Parathyroid adenoma (tissue), 2 donors: ENCODE results near the gene GABPB2.

Experiments used
- H2AFZ ChIP-seq: fragments of 300-600 bp; sonication (generic); one replicate; pipeline ENCODE4 v1.7.0; 2017; ENCODE audit warnings: antibody characterized with exemption, mild to moderate bottlenecking
- H3K27ac ChIP-seq: fragments of 300-600 bp; sonication (generic); one replicate; pipeline ENCODE4 v1.7.0; 2017
- H3K27me3 ChIP-seq: fragments of 300-600 bp; sonication (generic); one replicate; pipeline ENCODE4 v1.7.0; 2017; ENCODE audit warnings: low read length; ENCODE audit not compliant: control insufficient read depth, insufficient read depth
- H3K36me3 ChIP-seq: fragments of 300-600 bp; sonication (generic); one replicate; pipeline ENCODE4 v1.7.0; 2017; ENCODE audit warnings: low read length; ENCODE audit not compliant: control insufficient read depth, insufficient read depth
- H3K4me1 ChIP-seq: fragments of 300-600 bp; sonication (generic); one replicate; pipeline ENCODE4 v1.7.0; 2017; ENCODE audit warnings: control low read depth
- H3K4me2 ChIP-seq: fragments of 300-600 bp; sonication (generic); one replicate; pipeline ENCODE4 v1.7.0; 2017; ENCODE audit warnings: low read length
- H3K4me3 ChIP-seq: fragments of 300-600 bp; sonication (generic); one replicate; pipeline ENCODE4 v1.7.0; 2017; ENCODE audit warnings: low read depth, low read length
- H3K79me2 ChIP-seq: fragments of 300-600 bp; sonication (generic); one replicate; pipeline ENCODE4 v1.7.0; 2017; ENCODE audit warnings: control low read depth
- H3K9ac ChIP-seq: fragments of 300-600 bp; sonication (generic); one replicate; pipeline ENCODE4 v1.7.0; 2017; ENCODE audit warnings: mild to moderate bottlenecking
- H3K9me3 ChIP-seq: fragments of 300-600 bp; sonication (generic); one replicate; pipeline ENCODE4 v1.7.0; 2017; ENCODE audit warnings: low read length; ENCODE audit not compliant: control insufficient read depth
- TF ChIP-seq, protein P1 (sequence below): fragments of 300-600 bp; sonication (generic); IDR thresholded peaks from one replicate; pipeline ENCODE4 v1.7.0; 2017; ENCODE audit warnings: antibody characterized with exemption, mild to moderate bottlenecking
- donor health status: primary hyperparathyroidism.

The GABPB2 gene

DNA sequence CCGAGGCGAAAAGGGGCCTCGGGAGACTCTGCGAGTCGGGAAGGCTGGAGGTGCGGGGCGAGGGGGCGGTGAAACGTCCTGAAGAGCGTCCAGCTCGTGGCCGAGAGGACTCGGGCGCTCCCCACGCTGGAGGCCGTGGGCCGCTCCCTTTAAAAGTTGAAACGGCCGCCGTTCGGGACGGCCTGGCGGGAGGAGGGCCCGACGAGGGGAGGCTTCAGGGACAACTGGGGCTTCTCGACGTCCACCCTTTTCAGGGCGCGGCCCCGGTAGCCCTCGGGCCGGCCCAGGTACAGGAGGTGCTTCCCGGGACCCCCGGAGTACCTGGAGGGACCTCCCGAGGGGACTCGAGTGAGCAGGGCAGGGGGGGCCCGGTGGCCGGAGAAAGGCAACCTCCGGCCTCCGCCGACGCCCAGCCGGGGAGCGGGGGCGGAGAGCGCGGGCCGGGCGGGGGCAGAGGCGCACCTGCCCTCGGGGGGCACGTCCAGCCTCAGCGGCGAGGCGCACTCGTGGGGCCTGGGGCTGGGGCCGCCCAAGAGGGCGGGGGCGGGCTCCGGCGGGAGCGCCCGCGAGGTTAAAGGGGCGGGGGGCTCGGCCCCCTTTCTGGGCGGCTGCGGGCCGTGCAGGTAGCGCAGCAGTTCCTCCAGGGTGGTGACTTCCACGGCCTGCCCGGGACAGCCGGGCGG is 61.9 kb downstream of the GABPB2 start:
- Histone ChIP-seq H3K9ac (no peak overlapping the region), H3K36me3 (no peaks in the 10 kb centered on the region), H3K27ac (no peak overlapping the region), H3K4me3 (no peak overlapping the region), H2AFZ (no peak overlapping the region), H3K9me3 (no peaks in the 10 kb centered on the region), H3K4me1 (no peaks in the 10 kb centered on the region), H3K4me2 (no peak overlapping the region), H3K79me2 (no peaks in the 10 kb centered on the region), H3K27me3 (no peaks in the 10 kb centered on the region)
- TF ChIP-seq, protein P1, sequence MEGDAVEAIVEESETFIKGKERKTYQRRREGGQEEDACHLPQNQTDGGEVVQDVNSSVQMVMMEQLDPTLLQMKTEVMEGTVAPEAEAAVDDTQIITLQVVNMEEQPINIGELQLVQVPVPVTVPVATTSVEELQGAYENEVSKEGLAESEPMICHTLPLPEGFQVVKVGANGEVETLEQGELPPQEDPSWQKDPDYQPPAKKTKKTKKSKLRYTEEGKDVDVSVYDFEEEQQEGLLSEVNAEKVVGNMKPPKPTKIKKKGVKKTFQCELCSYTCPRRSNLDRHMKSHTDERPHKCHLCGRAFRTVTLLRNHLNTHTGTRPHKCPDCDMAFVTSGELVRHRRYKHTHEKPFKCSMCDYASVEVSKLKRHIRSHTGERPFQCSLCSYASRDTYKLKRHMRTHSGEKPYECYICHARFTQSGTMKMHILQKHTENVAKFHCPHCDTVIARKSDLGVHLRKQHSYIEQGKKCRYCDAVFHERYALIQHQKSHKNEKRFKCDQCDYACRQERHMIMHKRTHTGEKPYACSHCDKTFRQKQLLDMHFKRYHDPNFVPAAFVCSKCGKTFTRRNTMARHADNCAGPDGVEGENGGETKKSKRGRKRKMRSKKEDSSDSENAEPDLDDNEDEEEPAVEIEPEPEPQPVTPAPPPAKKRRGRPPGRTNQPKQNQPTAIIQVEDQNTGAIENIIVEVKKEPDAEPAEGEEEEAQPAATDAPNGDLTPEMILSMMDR, result no peak

DNA sequence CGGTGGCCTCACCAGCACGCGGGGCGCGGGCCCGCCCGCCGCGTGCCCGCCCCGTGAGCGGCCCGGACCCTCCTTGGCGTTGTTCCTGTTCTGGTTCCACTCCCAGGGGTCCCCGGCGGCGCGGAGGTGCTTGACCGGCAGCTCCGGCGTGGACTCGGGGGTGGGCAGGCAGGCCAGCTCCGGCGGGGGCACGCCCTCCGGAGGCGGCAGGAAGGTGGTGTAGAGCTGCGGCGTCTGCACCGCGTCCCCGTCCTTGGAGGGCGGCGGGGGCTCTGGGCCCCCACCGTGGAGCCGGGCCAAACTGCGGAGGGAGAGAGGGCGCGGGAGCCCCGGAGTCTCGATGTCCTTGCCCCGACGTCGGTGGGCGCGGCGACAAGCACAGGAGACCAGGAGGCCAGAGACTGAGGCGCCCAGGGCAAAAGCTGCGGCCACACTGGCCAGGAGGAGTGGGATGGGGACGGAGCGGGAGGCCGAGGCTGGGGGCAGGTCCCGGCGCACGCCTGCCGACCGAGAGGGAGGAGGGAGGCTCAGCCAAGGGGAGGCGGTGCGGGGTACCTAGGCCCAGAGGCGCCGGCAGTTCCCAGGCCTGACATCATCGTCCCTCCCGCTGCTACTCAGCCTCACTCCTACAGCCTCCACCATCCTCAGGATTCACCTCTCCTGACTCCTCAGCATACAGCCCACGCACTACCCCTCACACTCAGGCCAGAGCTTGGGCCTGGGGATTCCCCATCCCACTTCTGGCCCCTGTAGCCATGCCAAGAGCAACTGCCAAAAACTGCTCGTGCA is 62.7 kb downstream of the GABPB2 start:
- no peaks in the 10 kb centered on the region for H3K27me3 ChIP-seq
- H2AFZ ChIP-seq, result no peak overlapping the region
- no peaks in the 10 kb centered on the region for H3K4me1 ChIP-seq
- no peak overlapping the region for H3K9ac ChIP-seq
- TF ChIP-seq, protein P1, result no peak
- no peak overlapping the region for H3K4me3 ChIP-seq
- no peaks in the 10 kb centered on the region for H3K79me2 ChIP-seq
- H3K4me2 ChIP-seq, result no peak overlapping the region
- H3K36me3 ChIP-seq, result no peaks in the 10 kb centered on the region
- no peaks in the 10 kb centered on the region for H3K9me3 ChIP-seq
- H3K27ac ChIP-seq, result no peak overlapping the region

DNA sequence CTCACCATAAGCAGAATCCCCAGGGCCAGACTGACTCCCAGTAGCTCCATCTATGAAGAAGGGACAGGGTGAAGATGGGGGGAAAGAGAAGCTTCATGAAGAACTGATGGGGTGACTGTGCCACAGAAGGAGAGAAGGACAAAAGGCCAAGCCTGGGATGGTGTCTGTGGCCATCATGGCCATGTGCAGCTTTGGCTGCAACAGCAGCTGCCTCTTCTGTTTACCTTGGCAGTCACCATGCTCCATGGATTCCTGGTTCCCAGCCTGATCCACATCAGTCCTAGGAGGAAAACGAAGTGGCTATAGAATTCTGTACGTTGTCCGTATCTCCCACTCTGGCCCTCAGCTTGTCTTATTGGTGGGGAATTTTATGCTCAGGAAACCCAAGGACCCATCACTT is 63.8 kb downstream of the GABPB2 start:
- no peak overlapping the region for H3K27ac ChIP-seq
- no peaks in the 10 kb centered on the region for H3K9me3 ChIP-seq
- no peak overlapping the region for H3K4me2 ChIP-seq
- H3K36me3 ChIP-seq, result no peaks in the 10 kb centered on the region
- H3K79me2 ChIP-seq, result no peaks in the 10 kb centered on the region
- H3K4me1 ChIP-seq, result no peaks in the 10 kb centered on the region
- H2AFZ ChIP-seq, result no peak overlapping the region
- TF ChIP-seq, protein P1, result no peak
- no peaks in the 10 kb centered on the region for H3K27me3 ChIP-seq
- no peak overlapping the region for H3K9ac ChIP-seq
- no peak overlapping the region for H3K4me3 ChIP-seq

DNA sequence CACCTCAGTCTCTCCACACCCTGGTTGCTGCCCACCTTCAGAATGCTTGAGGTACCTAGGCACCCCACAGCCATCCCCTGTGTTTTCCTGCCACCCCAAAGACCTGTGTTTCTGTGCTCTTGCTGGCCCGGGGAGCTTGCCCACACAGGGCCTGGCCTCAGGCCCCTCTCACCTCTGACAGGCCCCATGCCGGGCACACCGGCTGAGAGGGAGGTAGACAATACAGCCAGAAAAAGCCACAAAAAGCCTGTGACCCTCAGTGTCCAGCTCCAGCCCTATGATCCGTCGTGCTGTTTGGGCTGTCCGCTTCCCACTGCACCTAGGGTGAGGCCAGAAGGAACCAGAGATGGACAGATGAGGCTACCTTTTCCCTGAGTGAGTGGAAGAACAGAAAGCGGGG is 64.4 kb downstream of the GABPB2 start:
- H3K27ac ChIP-seq, result no peak overlapping the region
- H3K27me3 ChIP-seq, result no peaks in the 10 kb centered on the region
- no peaks in the 10 kb centered on the region for H3K79me2 ChIP-seq
- no peaks in the 10 kb centered on the region for H3K36me3 ChIP-seq
- no peaks in the 10 kb centered on the region for H3K9me3 ChIP-seq
- H3K4me2 ChIP-seq, result no peak overlapping the region
- no peak overlapping the region for H3K4me3 ChIP-seq
- no peaks in the 10 kb centered on the region for H3K4me1 ChIP-seq
- no peak overlapping the region for H3K9ac ChIP-seq
- H2AFZ ChIP-seq, result no peak overlapping the region
- TF ChIP-seq, protein P1, result no peak
